ENCODE data around the gene LRP10. TPM values are rescaled to one million over a fixed set of nuclear protein-coding genes. Genes with fewer than 3 reads are reported as not detected.

Gene LRP10
- total and polyA plus RNA-seq, 2 of the 4 experiments (the other 2 are of a cell fraction) = 25.1 to 118 TPM

- no peaks in the 10 kb centered on the region for H3K27me3 ChIP-seq (ENCODE audit: control insufficient read depth, insufficient read depth, low read length)
- H4K8ac ChIP-seq (ENCODE audit: low read depth in 2 of 2, low read length in 2 of 2) = peak overlapping the region in 1 of 2 experiments; percentile 20; a peak in 1 of 4 replicates
- ChIA-PET CTCF (no interaction called here), POLR2A (ENCODE audit: unreplicated experiment) (interaction anchor here (0.8 to 1.0 kb wide), 2 partner anchors 10 to 11 kb away, joined by 3 read pairs; no protein-coding TSS in a partner anchor)
- H3K4me2 ChIP-seq (ENCODE audit: low read depth, low read length) = no peak overlapping the region
- H4K5ac ChIP-seq (ENCODE audit: low read depth, low read length) = no peak overlapping the region
- H2BK120ac ChIP-seq (ENCODE audit: low read depth, low read length) = no peak overlapping the region
- H3K27ac ChIP-seq (ENCODE audit: insufficient read depth, low read length) = peak overlapping the region; percentile 3; the same call in 1 of the 2 replicates
- H2BK15ac ChIP-seq (ENCODE audit: low read depth, low read length) = no peak overlapping the region
- peaks cover 27% of the 10 kb centered on the region for H3K9me1 ChIP-seq (ENCODE audit: insufficient read depth, low read length)
- H3K18ac ChIP-seq (ENCODE audit: low read depth, low read length) = no peak overlapping the region
- peaks cover 7 to 62% of the 10 kb centered on the region in 2 experiments; a peak in 3 of 4 replicates for H3K79me1 ChIP-seq (ENCODE audit: low read depth in 1 of 2, low read length in 2 of 2)
- no TSS peak for BruUV-seq (replicated peaks)
- H3K9me3 ChIP-seq (ENCODE audit: control insufficient read depth, insufficient read depth, low read length) = no peaks in the 10 kb centered on the region
- no peak for TF ChIP-seq RFX5 (IDR thresholded peaks at IDR 0.05; ENCODE audit: low read depth, low read length)
- TF ChIP-seq, protein P1, sequence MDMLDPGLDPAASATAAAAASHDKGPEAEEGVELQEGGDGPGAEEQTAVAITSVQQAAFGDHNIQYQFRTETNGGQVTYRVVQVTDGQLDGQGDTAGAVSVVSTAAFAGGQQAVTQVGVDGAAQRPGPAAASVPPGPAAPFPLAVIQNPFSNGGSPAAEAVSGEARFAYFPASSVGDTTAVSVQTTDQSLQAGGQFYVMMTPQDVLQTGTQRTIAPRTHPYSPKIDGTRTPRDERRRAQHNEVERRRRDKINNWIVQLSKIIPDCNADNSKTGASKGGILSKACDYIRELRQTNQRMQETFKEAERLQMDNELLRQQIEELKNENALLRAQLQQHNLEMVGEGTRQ (IDR thresholded peaks at IDR 0.05; ENCODE audit: low read depth, low read length) = no peak
- TF ChIP-seq MXI1 (IDR thresholded peaks at IDR 0.05; ENCODE audit: borderline replicate concordance, low read depth, low read length) = no peak
- no peak for TF ChIP-seq BHLHE40 (IDR thresholded peaks at IDR 0.05; ENCODE audit: low read depth, low read length)
- no peak for TF ChIP-seq MAZ (IDR thresholded peaks at IDR 0.05; ENCODE audit: borderline replicate concordance, low read depth, low read length)
- TF ChIP-seq, protein P2, sequence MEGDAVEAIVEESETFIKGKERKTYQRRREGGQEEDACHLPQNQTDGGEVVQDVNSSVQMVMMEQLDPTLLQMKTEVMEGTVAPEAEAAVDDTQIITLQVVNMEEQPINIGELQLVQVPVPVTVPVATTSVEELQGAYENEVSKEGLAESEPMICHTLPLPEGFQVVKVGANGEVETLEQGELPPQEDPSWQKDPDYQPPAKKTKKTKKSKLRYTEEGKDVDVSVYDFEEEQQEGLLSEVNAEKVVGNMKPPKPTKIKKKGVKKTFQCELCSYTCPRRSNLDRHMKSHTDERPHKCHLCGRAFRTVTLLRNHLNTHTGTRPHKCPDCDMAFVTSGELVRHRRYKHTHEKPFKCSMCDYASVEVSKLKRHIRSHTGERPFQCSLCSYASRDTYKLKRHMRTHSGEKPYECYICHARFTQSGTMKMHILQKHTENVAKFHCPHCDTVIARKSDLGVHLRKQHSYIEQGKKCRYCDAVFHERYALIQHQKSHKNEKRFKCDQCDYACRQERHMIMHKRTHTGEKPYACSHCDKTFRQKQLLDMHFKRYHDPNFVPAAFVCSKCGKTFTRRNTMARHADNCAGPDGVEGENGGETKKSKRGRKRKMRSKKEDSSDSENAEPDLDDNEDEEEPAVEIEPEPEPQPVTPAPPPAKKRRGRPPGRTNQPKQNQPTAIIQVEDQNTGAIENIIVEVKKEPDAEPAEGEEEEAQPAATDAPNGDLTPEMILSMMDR (conservative IDR thresholded peaks at IDR 0.05; ENCODE audit: low read depth, low read length) = no peak
- no peak for TF ChIP-seq RCOR1 (IDR thresholded peaks at IDR 0.05; ENCODE audit: insufficient replicate concordance, low read length)
- no peak for TF ChIP-seq SMC3 (IDR thresholded peaks at IDR 0.05; ENCODE audit: low read depth, low read length)
- TF ChIP-seq RAD21 (IDR thresholded peaks at IDR 0.05; ENCODE audit: low read length) = no peak
- TF ChIP-seq, protein P3, sequence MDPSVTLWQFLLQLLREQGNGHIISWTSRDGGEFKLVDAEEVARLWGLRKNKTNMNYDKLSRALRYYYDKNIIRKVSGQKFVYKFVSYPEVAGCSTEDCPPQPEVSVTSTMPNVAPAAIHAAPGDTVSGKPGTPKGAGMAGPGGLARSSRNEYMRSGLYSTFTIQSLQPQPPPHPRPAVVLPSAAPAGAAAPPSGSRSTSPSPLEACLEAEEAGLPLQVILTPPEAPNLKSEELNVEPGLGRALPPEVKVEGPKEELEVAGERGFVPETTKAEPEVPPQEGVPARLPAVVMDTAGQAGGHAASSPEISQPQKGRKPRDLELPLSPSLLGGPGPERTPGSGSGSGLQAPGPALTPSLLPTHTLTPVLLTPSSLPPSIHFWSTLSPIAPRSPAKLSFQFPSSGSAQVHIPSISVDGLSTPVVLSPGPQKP (IDR thresholded peaks at IDR 0.05; ENCODE audit: borderline replicate concordance, low read depth, low read length) = no peak
- peak overlapping the region; percentile 25 for H2AFZ ChIP-seq (replicated peaks; ENCODE audit: low read length, poor library complexity)
- H2BK5ac ChIP-seq (ENCODE audit: low read depth, low read length, poor library complexity, severe bottlenecking) = no peak overlapping the region
- no peak overlapping the region for H3K14ac ChIP-seq (replicated peaks; ENCODE audit: low read depth, low read length)
- peaks cover 66% of the 10 kb centered on the region for H3K36me3 ChIP-seq (ENCODE audit: control insufficient read depth, insufficient read depth, low read length)
- in situ Hi-C loops (cut with MboI; ENCODE audit: low sequenced_read_pairs) (loop anchor here (10.0 kb wide), 1 partner anchor 257 kb away; the partner anchor contains the start of gene DAD1), intact Hi-C loops (cut with micrococcal nuclease) (no loop called here), dilution Hi-C loops (cut with HindIII; ENCODE audit: low sequenced_read_pairs, unreplicated experiment) (no loop called here)
- WGBS, 2 experiments (ENCODE audit: extremely low coverage in 2 of 2, insufficient read length in 1 of 2) = 97% methylated on average over 7 of the region's 9 CpGs; no CpG with 5 or more reads in 1 of the 2 experiments
- peaks cover 60% of the 10 kb centered on the region for H4K20me1 ChIP-seq (ENCODE audit: insufficient read depth, low read length)
- no peak overlapping the region for H3K4ac ChIP-seq (ENCODE audit: low read depth, low read length)
- ATAC-seq (ENCODE audit: low read depth) = no peak
- H3K23ac ChIP-seq (ENCODE audit: low read depth, low read length) = no peak overlapping the region
- peaks cover 23% of the 10 kb centered on the region for H3K4me1 ChIP-seq (ENCODE audit: control insufficient read depth, insufficient read depth, low read length)
- H3K9ac ChIP-seq (ENCODE audit: low read depth, low read length) = no peak overlapping the region
- no peak overlapping the region for H4K91ac ChIP-seq (ENCODE audit: insufficient read depth, low read depth, low read length)
- no peak overlapping the region for H2BK20ac ChIP-seq (ENCODE audit: low read depth, low read length)
- H3K4me3 ChIP-seq (ENCODE audit: insufficient read depth, low read depth, low read length) = no peak overlapping the region
- peak overlapping the region; percentile 71 for H2AK9ac ChIP-seq (replicated peaks; ENCODE audit: low read depth, low read length, poor library complexity)
- no peak overlapping the region for H2AK5ac ChIP-seq (ENCODE audit: low read depth, low read length)
- H3K56ac ChIP-seq (ENCODE audit: extremely low read depth, insufficient read depth, low read length) = no peak overlapping the region
- DNase-seq = no peak
Observed at GRCh38 chr14:22841311-22841710, 30.2 kb upstream of the LRP10 start.
